ENCODE results near the gene IL19.

The IL19 gene

GRCh38 chr1:206800891-206801290 is 30.3 kb downstream of the IL19 start:
- DNase-seq (ENCODE audit: low read depth in 2 of 2): no peak

GRCh38 chr1:206801467-206801866 is 30.9 kb downstream of the IL19 start:
- no peak for DNase-seq (ENCODE audit: low read depth in 2 of 2)

GRCh38 chr1:206802401-206802800 is 31.8 kb downstream of the IL19 start:
- no peak for DNase-seq (ENCODE audit: low read depth in 2 of 2)

- peak in 1 of 2 donors; percentile 72 for DNase-seq (ENCODE audit: low read depth in 2 of 2)
Observed at GRCh38 chr1:206803221-206803730, 32.7 kb downstream of the IL19 start.

GRCh38 chr1:206804156-206804737 is 33.7 kb downstream of the IL19 start:
- DNase-seq (ENCODE audit: low read depth in 2 of 2): no peak

GRCh38 chr1:206805357-206805756 is 34.8 kb downstream of the IL19 start:
- DNase-seq (ENCODE audit: low read depth in 2 of 2): no peak

GRCh38 chr1:206808615-206809014 is 38.0 kb downstream of the IL19 start:
- no peak for DNase-seq (ENCODE audit: low read depth in 2 of 2)

GRCh38 chr1:206809504-206810084 is 39.0 kb downstream of the IL19 start:
- DNase-seq (ENCODE audit: low read depth in 2 of 2): no peak

GRCh38 chr1:206812471-206812870 is 41.9 kb downstream of the IL19 start:
- DNase-seq (ENCODE audit: low read depth in 2 of 2): no peak

GRCh38 chr1:206814716-206815341 is 44.3 kb downstream of the IL19 start:
- DNase-seq (ENCODE audit: low read depth in 2 of 2): no peak

GRCh38 chr1:206816390-206817287 is 46.1 kb downstream of the IL19 start:
- no peak for DNase-seq (ENCODE audit: low read depth in 2 of 2)

- no peak for DNase-seq (ENCODE audit: low read depth in 2 of 2)
Observed at GRCh38 chr1:206821493-206821892, 50.9 kb downstream of the IL19 start.

GRCh38 chr1:206823727-206824126 is 53.2 kb downstream of the IL19 start:
- no peak for DNase-seq (ENCODE audit: low read depth in 2 of 2)

GRCh38 chr1:206824331-206824730 is 53.8 kb downstream of the IL19 start:
- no peak for DNase-seq (ENCODE audit: low read depth in 2 of 2)

- no peak for DNase-seq (ENCODE audit: low read depth in 2 of 2)
Observed at GRCh38 chr1:206826394-206826793, 55.8 kb downstream of the IL19 start.

GRCh38 chr1:206828061-206828460 is 57.5 kb downstream of the IL19 start:
- DNase-seq (ENCODE audit: low read depth in 2 of 2): no peak

- no peak for DNase-seq (ENCODE audit: low read depth in 2 of 2)
Observed at GRCh38 chr1:206828765-206829164, 58.2 kb downstream of the IL19 start.

GRCh38 chr1:206829282-206829681 is 58.7 kb downstream of the IL19 start:
- no peak for DNase-seq (ENCODE audit: low read depth in 2 of 2)

GRCh38 chr1:206829875-206830274 is 59.3 kb downstream of the IL19 start:
- no peak for DNase-seq (ENCODE audit: low read depth in 2 of 2)

GRCh38 chr1:206831650-206832049 is 61.1 kb downstream of the IL19 start:
- no peak for DNase-seq (ENCODE audit: low read depth in 2 of 2)

GRCh38 chr1:206832352-206832880 is 61.8 kb downstream of the IL19 start:
- no peak for DNase-seq (ENCODE audit: low read depth in 2 of 2)

- no peak for DNase-seq (ENCODE audit: low read depth in 2 of 2)
Observed at GRCh38 chr1:206833106-206833680, 62.6 kb downstream of the IL19 start.

Measured in stimulated activated CD4-positive, alpha-beta T cell treated with anti-CD3 and anti-CD28 coated beads, Interleukin-4, amount 100 ng/mL, for 48 hours (primary cell).